Measurements from ENCODE around the gene PYGO1. TPM values are rescaled to one million over a fixed set of nuclear protein-coding genes. Genes with fewer than 3 reads are reported as not detected.

The PYGO1 gene
- total and polyA plus RNA-seq, 2 of the 8 experiments (the other 6 are each of a cell fraction or from before 2014, with no cell fraction given), result 0.50 to 1.1 TPM

DNA sequence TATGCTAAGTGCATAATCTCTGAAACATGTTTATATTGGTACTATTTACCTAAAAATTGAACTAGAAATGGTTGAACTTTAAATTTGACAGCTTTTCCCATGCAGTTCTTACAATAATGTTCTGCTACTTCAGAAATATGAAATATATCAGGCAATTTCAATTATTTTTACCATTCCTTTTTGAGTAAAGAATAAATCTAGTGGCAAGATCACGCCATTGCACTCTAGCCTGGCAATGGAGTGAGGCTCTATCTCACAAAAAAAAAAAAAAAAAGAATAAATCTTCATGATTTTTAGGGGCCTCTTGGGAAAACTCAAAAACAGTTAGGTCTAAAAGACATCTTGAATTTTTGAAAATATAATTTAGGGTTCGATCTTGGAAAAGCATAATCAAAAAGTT, 69.5 kb downstream of the PYGO1 start (continued):
- TF ChIP-seq SP1 (IDR thresholded peaks at IDR 0.05; ENCODE audit: low read depth, low read length) (no peak), ZNF274 (IDR thresholded peaks at IDR 0.05; ENCODE audit: borderline replicate concordance, extremely low read depth, low read length) (no peak), TAF1 (IDR thresholded peaks at IDR 0.05; ENCODE audit: low read depth, low read length) (no peak), KDM4A (IDR thresholded peaks at IDR 0.05; ENCODE audit: low read depth, low read length, severe bottlenecking) (no peak), SIRT6 (IDR thresholded peaks at IDR 0.05; ENCODE audit: low read length) (no peak)
